NCI-H1105 (cell line): Measurements from ENCODE around the gene ZC3H8.

ENCODE experiments used
- DNase-seq: peaks from one replicate; lab custom pipeline; 2025; lab: John Stamatoyannopoulos, UW

ZC3H8 gene

GRCh38 chr2:112164876-112165275, 90.0 kb downstream of the ZC3H8 start:
- no peak for DNase-seq

- DNase-seq, result no peak
Measured at GRCh38 chr2:112163541-112163981, 91.3 kb downstream of the ZC3H8 start.

GRCh38 chr2:112162956-112163355, 91.9 kb downstream of the ZC3H8 start:
- DNase-seq, result no peak

- DNase-seq, result no peak
Measured at GRCh38 chr2:112162341-112162740, 92.5 kb downstream of the ZC3H8 start.
